ENCODE measurements around the gene CADM1. TPM values are rescaled to one million over a fixed set of nuclear protein-coding genes. Genes with fewer than 3 reads are reported as not detected.

CADM1 gene
- total and polyA plus RNA-seq, 10 of the 15 experiments (the other 5 are each of a cell fraction or from before 2014, with no cell fraction given): 0.03 to 0.48 (median 0.15) TPM; not detected in 3

DNA sequence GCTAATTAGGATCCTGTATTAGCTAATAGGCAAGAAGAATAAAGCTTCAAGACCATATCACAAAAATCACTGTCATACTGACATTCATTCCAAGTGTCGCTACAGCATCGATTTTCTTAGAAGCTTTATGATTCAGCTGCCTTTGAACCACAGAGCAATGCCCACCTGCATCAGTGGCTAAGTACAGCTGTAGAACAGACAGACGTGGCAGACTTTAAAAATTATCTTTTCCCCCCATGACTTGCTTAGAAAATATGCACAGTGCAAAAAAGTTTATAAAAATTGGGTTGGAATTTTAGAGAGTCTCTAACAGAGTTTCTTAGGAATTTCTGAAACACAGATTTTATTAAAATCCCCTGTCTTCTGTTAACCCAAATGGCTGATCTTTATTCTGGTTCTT, 120.8 kb downstream of the CADM1 start:
- RAD21 ChIA-PET (ENCODE audit: unreplicated experiment): no interaction called here
- Histone ChIP-seq H3K27ac (ENCODE audit: control insufficient read depth, insufficient read depth) (no peak overlapping the region), H3K9me3 (replicated peaks; ENCODE audit: control insufficient read depth, insufficient read depth, low read length) (no peaks in the 10 kb centered on the region), H3K79me2 (ENCODE audit: control insufficient read depth, insufficient read depth, low read length) (no peaks in the 10 kb centered on the region), H3K4me1 (ENCODE audit: control insufficient read depth, insufficient read depth, low read length) (peaks cover 3% of the 10 kb centered on the region; the same call in 1 of the 2 replicates), H3K4me3 (no peak overlapping the region), H3K36me3 (ENCODE audit: control insufficient read depth in 2 of 2, insufficient read depth in 2 of 2, low read length in 1 of 2) (no peaks in the 10 kb centered on the region), H3K27me3 (replicated peaks in 1 of 2; ENCODE audit: control insufficient read depth in 2 of 2, insufficient read depth in 2 of 2, low read length in 1 of 2) (peaks cover 0 to 5% of the 10 kb centered on the region in 2 experiments; a peak in 2 of 4 replicates), H3K4me2 (ENCODE audit: control insufficient read depth, insufficient read depth) (no peak overlapping the region), H4K20me1 (ENCODE audit: control insufficient read depth, insufficient read depth) (no peaks in the 10 kb centered on the region), H3K9ac (ENCODE audit: control insufficient read depth, insufficient read depth, low read length) (no peak overlapping the region), H2AFZ (ENCODE audit: control insufficient read depth, low read depth, low read length) (no peak overlapping the region)
- intact Hi-C loops (cut with micrococcal nuclease; ENCODE audit: unreplicated experiment): no loop called here
- in situ Hi-C loops (cut with MboI): no loop called here
- TF ChIP-seq ZBED1 (IDR thresholded peaks at IDR 0.05; ENCODE audit: borderline replicate concordance) (no peak), CREB1 (IDR thresholded peaks at IDR 0.05; ENCODE audit: low read depth) (no peak), TBL1XR1 (IDR thresholded peaks at IDR 0.05; ENCODE audit: low read depth, low read length) (no peak), TCF12 (IDR thresholded peaks at IDR 0.05; ENCODE audit: low read depth, low read length) (no peak), BRCA1 (IDR thresholded peaks at IDR 0.05; ENCODE audit: low read depth, low read length) (no peak), DPF2 (IDR thresholded peaks at IDR 0.05) (no peak), KAT2A (conservative IDR thresholded peaks at IDR 0.05; ENCODE audit: control insufficient read depth, low read depth, low read length) (no peak), FOXM1 (IDR thresholded peaks at IDR 0.05; ENCODE audit: low read depth, low read length) (no peak), EZH2 (IDR thresholded peaks at IDR 0.05; ENCODE audit: borderline replicate concordance, control insufficient read depth, low read depth, low read length) (no peak), BMI1 (IDR thresholded peaks at IDR 0.05; ENCODE audit: borderline replicate concordance) (no peak), PAX5 (IDR thresholded peaks at IDR 0.05; ENCODE audit: borderline replicate concordance, low read depth, low read length) (no peak), NFYA (IDR thresholded peaks at IDR 0.05; ENCODE audit: borderline replicate concordance, low read depth, low read length) (no peak), MTA3 (IDR thresholded peaks at IDR 0.05; ENCODE audit: borderline replicate concordance, low read length) (no peak)
- TF ChIP-seq, protein P1, sequence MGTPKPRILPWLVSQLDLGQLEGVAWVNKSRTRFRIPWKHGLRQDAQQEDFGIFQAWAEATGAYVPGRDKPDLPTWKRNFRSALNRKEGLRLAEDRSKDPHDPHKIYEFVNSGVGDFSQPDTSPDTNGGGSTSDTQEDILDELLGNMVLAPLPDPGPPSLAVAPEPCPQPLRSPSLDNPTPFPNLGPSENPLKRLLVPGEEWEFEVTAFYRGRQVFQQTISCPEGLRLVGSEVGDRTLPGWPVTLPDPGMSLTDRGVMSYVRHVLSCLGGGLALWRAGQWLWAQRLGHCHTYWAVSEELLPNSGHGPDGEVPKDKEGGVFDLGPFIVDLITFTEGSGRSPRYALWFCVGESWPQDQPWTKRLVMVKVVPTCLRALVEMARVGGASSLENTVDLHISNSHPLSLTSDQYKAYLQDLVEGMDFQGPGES (IDR thresholded peaks at IDR 0.05): no peak
- TF ChIP-seq, protein P2, sequence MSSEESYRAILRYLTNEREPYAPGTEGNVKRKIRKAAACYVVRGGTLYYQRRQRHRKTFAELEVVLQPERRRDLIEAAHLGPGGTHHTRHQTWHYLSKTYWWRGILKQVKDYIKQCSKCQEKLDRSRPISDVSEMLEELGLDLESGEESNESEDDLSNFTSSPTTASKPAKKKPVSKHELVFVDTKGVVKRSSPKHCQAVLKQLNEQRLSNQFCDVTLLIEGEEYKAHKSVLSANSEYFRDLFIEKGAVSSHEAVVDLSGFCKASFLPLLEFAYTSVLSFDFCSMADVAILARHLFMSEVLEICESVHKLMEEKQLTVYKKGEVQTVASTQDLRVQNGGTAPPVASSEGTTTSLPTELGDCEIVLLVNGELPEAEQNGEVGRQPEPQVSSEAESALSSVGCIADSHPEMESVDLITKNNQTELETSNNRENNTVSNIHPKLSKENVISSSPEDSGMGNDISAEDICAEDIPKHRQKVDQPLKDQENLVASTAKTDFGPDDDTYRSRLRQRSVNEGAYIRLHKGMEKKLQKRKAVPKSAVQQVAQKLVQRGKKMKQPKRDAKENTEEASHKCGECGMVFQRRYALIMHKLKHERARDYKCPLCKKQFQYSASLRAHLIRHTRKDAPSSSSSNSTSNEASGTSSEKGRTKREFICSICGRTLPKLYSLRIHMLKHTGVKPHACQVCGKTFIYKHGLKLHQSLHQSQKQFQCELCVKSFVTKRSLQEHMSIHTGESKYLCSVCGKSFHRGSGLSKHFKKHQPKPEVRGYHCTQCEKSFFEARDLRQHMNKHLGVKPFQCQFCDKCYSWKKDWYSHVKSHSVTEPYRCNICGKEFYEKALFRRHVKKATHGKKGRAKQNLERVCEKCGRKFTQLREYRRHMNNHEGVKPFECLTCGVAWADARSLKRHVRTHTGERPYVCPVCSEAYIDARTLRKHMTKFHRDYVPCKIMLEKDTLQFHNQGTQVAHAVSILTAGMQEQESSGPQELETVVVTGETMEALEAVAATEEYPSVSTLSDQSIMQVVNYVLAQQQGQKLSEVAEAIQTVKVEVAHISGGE (CRISPR knock-in tag; IDR thresholded peaks at IDR 0.05): no peak
- TF ChIP-seq, protein P3, sequence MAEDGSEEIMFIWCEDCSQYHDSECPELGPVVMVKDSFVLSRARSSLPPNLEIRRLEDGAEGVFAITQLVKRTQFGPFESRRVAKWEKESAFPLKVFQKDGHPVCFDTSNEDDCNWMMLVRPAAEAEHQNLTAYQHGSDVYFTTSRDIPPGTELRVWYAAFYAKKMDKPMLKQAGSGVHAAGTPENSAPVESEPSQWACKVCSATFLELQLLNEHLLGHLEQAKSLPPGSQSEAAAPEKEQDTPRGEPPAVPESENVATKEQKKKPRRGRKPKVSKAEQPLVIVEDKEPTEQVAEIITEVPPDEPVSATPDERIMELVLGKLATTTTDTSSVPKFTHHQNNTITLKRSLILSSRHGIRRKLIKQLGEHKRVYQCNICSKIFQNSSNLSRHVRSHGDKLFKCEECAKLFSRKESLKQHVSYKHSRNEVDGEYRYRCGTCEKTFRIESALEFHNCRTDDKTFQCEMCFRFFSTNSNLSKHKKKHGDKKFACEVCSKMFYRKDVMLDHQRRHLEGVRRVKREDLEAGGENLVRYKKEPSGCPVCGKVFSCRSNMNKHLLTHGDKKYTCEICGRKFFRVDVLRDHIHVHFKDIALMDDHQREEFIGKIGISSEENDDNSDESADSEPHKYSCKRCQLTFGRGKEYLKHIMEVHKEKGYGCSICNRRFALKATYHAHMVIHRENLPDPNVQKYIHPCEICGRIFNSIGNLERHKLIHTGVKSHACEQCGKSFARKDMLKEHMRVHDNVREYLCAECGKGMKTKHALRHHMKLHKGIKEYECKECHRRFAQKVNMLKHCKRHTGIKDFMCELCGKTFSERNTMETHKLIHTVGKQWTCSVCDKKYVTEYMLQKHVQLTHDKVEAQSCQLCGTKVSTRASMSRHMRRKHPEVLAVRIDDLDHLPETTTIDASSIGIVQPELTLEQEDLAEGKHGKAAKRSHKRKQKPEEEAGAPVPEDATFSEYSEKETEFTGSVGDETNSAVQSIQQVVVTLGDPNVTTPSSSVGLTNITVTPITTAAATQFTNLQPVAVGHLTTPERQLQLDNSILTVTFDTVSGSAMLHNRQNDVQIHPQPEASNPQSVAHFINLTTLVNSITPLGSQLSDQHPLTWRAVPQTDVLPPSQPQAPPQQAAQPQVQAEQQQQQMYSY (CRISPR knock-in tag; IDR thresholded peaks at IDR 0.05): no peak
- TF ChIP-seq, protein P4, sequence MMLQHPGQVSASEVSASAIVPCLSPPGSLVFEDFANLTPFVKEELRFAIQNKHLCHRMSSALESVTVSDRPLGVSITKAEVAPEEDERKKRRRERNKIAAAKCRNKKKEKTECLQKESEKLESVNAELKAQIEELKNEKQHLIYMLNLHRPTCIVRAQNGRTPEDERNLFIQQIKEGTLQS (IDR thresholded peaks at IDR 0.05; ENCODE audit: borderline replicate concordance, extremely low read depth, low read depth, low read length): no peak
- 15% methylated on average over 3 of the region's 3 CpGs for WGBS (ENCODE audit: insufficient coverage, insufficient replicate concordance, low lambda C conversion rate, missing lambda C conversion rate)
- no peak for ATAC-seq
- BruUV-seq (replicated peaks): no TSS peak
- SMC1A ChIA-PET (ENCODE audit: uncharacterized antibody, unreplicated experiment): no interaction called here
- CTCF ChIA-PET: no interaction called here
- no peak for FAIRE-seq
- DNase-seq (ENCODE audit: low read depth, low spot score): no peak
- POLR2A ChIA-PET: interaction anchor here (0.6 kb wide), 1 partner anchor 1006 kb away, joined by 3 read pairs; no protein-coding TSS in a partner anchor
